Lung (tissue), 12 donors: ENCODE results near the gene RALY. TPM values are rescaled to one million over a fixed set of nuclear protein-coding genes. Genes with fewer than 3 reads are reported as not detected.

Experiments
- ATAC-seq: fragments of 200-7000 bp; cut with Tn5 transposase; one replicate; pipeline ENCODE4 v1.9.1; 2020; ENCODE audit warnings: moderate number of reproducible peaks; ENCODE audit not compliant: insufficient read depth, low FRiP score
- DNase-seq, 3 donors: peaks; one replicate each; pipeline ENCODE4 v3.0.0-alpha.2; 2013 to 2017
- H3K27ac ChIP-seq, 2 donors: one replicate each; pipeline ENCODE4 v1.5.1; 2013; ENCODE audit warnings: mild to moderate bottlenecking in 2 of 2, moderate library complexity in 2 of 2, control low read depth in 1 of 2, inconsistent platforms in 1 of 2, low read depth in 1 of 2, low read length in 1 of 2
- H3K27me3 ChIP-seq, 3 donors: one replicate each; pipeline ENCODE4 v1.5.1; 2013; ENCODE audit warnings: low read length in 2 of 3; ENCODE audit not compliant: control insufficient read depth in 3 of 3, insufficient read depth in 3 of 3
- H3K36me3 ChIP-seq, 4 donors: one replicate each; pipeline ENCODE4 v1.5.1; 2013; ENCODE audit warnings: low read length in 4 of 4, mild to moderate bottlenecking in 1 of 4, moderate library complexity in 1 of 4; ENCODE audit not compliant: control insufficient read depth in 4 of 4, insufficient read depth in 4 of 4
- H3K4me1 ChIP-seq, 5 donors: one replicate each; pipeline ENCODE4 v1.5.1; 2013; ENCODE audit warnings: low read length in 5 of 5, mild to moderate bottlenecking in 2 of 5, moderate library complexity in 1 of 5; ENCODE audit not compliant: control insufficient read depth in 5 of 5, insufficient read depth in 5 of 5
- H3K4me3 ChIP-seq: one replicate; pipeline ENCODE4 v1.5.1; 2013; ENCODE audit warnings: mild to moderate bottlenecking, control low read depth, moderate library complexity
- H3K9ac ChIP-seq, 2 donors: one replicate each; pipeline ENCODE4 v1.5.1; 2013; ENCODE audit warnings: low read length in 2 of 2, control low read depth in 1 of 2; ENCODE audit not compliant: insufficient read depth in 1 of 2
- H3K9me3 ChIP-seq, 4 donors: one replicate each; pipeline ENCODE4 v1.5.1; 2013; ENCODE audit warnings: low read length in 3 of 4, mild to moderate bottlenecking in 1 of 4, moderate library complexity in 1 of 4; ENCODE audit not compliant: control insufficient read depth in 4 of 4, insufficient read depth in 3 of 4
- WGBS, 2 donors: extraction: QIAGEN DNeasy Blood & Tissue Kit; methylation state at CpG; one replicate each; pipeline ENCODE4 v1.1.7; 2013; 5-methylcytosine and 5-hydroxymethylcytosine counted together
- polyA plus RNA-seq, 2 donors: library from polyadenylated mRNA; stranded (reverse); fragments of 200-250 nt; gene quantifications; one replicate each; pipeline ENCODE4 v1.2.1, GENCODE V29; 2013
- total RNA-seq, 2 donors: library from RNA; depleted of rRNA in 1 of 2; stranded (reverse); fragments of >200 nt in 1 of 2; gene quantifications; one replicate each; pipeline ENCODE4 v1.2.1, GENCODE V29; 2014 to 2021
- TF ChIP-seq, protein P1 (sequence below): IDR thresholded peaks from 2 replicates; pipeline ENCODE4 v1.5.1; 2012; ENCODE audit warnings: mild to moderate bottlenecking; ENCODE audit errors: control extremely low read depth, extremely low read depth
- donor health status: control.
- donor health status: control.
- donor health status: Bipolar disorder and iron deficiency.
- donor health status: healthy.
- donor health status: DM: yes; HTN: yes; CAD: no.

The RALY gene
- total and polyA plus RNA-seq, 4 donors, result 135 to 157 (median 145) TPM

DNA sequence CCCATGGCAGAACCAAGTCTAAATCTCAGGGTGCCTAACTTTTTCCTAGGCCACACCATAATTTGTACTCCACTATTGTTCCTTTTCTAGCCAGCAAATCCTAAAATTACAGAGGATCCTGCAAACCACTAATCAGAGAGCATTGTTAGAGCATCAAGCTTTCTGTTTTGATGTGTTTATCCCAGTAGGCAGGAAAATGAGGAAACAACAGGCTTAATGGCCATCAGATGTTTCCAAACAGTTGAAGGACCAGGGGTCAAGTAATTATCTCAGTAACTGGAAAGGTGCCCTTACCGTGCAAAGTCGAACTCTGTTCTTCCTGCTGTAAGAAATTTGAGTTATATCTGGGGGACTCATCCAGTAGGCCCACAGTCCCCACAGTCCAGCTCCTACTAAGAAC lies 58.7 kb downstream of the RALY start:
- Histone ChIP-seq H3K27me3 (no peaks in the 10 kb centered on the region), H3K9me3 (no peaks in the 10 kb centered on the region), H3K9ac (no peak overlapping the region), H3K36me3 (no peaks in the 10 kb centered on the region), H3K27ac (no peak overlapping the region), H3K4me3 (no peak overlapping the region), H3K4me1 (peaks cover 10 to 38% (median 21%) of the 10 kb centered on the region in 5 donors)
- ATAC-seq (no peak), DNase-seq (peak in 2 of 3 donors; percentile 35 to 57)
- TF ChIP-seq, protein P1, sequence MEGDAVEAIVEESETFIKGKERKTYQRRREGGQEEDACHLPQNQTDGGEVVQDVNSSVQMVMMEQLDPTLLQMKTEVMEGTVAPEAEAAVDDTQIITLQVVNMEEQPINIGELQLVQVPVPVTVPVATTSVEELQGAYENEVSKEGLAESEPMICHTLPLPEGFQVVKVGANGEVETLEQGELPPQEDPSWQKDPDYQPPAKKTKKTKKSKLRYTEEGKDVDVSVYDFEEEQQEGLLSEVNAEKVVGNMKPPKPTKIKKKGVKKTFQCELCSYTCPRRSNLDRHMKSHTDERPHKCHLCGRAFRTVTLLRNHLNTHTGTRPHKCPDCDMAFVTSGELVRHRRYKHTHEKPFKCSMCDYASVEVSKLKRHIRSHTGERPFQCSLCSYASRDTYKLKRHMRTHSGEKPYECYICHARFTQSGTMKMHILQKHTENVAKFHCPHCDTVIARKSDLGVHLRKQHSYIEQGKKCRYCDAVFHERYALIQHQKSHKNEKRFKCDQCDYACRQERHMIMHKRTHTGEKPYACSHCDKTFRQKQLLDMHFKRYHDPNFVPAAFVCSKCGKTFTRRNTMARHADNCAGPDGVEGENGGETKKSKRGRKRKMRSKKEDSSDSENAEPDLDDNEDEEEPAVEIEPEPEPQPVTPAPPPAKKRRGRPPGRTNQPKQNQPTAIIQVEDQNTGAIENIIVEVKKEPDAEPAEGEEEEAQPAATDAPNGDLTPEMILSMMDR, result no peak
- 49 to 74% methylated on average over 2 of the region's 2 CpGs for WGBS, 2 donors

DNA sequence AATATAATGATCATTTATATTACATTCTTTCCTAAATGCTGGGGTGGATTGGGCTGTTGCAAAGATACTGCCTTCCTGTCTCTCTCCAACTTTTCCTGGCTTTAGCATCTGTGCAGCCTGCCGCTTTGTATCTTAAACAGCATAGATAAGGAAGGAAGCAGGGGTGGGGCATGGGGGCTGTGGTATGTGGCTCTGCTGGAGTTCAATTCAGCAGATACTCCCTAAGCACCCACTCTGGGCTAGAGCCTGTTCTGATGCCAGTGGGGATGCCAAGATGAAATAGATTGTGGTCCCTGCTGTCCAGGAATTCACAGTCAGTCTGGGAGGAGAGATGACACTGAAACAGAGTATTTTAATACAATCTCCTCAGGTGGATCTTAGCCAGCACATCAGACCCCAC lies 61.6 kb downstream of the RALY start:
- DNase-seq (peak; percentile 24 to 49 (median 40)), ATAC-seq (no peak)
- no peak overlapping the region for H3K27ac ChIP-seq
- peaks cover 4 to 36% (median 17%) of the 10 kb centered on the region in 5 donors for H3K4me1 ChIP-seq
- TF ChIP-seq, protein P1, result no peak
- no peak overlapping the region for H3K9ac ChIP-seq
- H3K36me3 ChIP-seq, result peaks cover 0 to 3% (median 0%) of the 10 kb centered on the region in 4 donors
- 0 to 46% methylated on average over 1 of the region's 1 CpG for WGBS, 2 donors
- H3K27me3 ChIP-seq, result no peaks in the 10 kb centered on the region
- H3K4me3 ChIP-seq, result no peak overlapping the region
- no peaks in the 10 kb centered on the region for H3K9me3 ChIP-seq

DNA sequence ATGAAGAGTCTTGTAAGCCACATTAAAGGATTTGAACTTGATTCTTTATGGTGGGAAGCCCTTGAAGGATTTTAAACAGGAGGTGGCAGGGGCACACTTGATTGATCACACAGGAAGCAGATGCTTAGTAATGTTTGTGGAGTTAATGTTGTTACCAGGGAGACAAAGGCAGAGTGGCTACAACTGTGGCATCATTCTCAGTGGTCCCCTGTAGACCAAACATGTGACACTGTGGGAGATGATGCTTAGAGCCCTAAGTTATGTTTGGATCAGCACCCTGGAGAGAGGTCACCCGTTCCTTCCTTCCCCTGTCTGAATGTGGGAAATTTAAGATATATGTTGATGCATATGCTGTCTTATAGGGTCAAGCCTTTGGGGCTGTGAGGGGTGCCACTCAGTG lies 65.1 kb downstream of the RALY start:
- 17 to 21% methylated on average over 1 of the region's 1 CpG for WGBS, 2 donors
- TF ChIP-seq, protein P1, result no peak
- DNase-seq (peak in 1 of 3 donors; percentile 34), ATAC-seq (no peak)
- Histone ChIP-seq H3K9ac (no peak overlapping the region), H3K4me1 (peaks cover 2 to 16% (median 11%) of the 10 kb centered on the region in 5 donors), H3K27me3 (no peaks in the 10 kb centered on the region), H3K9me3 (no peaks in the 10 kb centered on the region), H3K4me3 (no peak overlapping the region), H3K36me3 (peaks cover 0 to 4% (median 1%) of the 10 kb centered on the region in 4 donors), H3K27ac (no peak overlapping the region)

DNA sequence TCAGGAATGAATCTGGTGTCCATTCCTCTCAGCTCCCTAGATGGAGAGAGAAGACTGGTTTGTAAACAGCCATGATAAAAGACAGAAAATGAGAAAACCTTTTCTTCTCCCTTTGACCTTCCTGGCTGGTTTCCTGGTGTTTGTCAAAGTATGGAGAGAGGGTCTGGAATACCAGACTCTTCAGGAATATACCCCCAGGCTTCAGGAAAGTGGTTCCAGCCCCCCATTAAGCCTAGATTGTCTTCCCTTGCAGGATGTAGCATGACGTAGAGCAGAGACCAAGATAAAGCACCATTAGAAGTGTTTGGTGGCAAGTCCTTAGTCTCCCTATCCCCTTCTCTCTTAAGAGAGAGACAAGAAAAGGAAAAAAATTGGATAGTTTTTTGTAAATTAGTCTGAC lies 67.3 kb downstream of the RALY start:
- H3K27me3 ChIP-seq, result no peaks in the 10 kb centered on the region
- H3K27ac ChIP-seq, result no peak overlapping the region
- WGBS, 2 donors, result 77% methylated on average over 1 of the region's 1 CpG
- peaks cover 0 to 10% (median 7%) of the 10 kb centered on the region in 5 donors for H3K4me1 ChIP-seq
- H3K9me3 ChIP-seq, result no peaks in the 10 kb centered on the region
- no peak overlapping the region for H3K9ac ChIP-seq
- TF ChIP-seq, protein P1, result no peak
- DNase-seq (no peak), ATAC-seq (no peak)
- H3K36me3 ChIP-seq, result peaks cover 0 to 7% (median 4%) of the 10 kb centered on the region in 4 donors
- no peak overlapping the region for H3K4me3 ChIP-seq
